B cell (primary cell): Measurements from ENCODE around the gene TESMIN. TPM values are rescaled to one million over a fixed set of nuclear protein-coding genes. Genes with fewer than 3 reads are reported as not detected.

ENCODE experiments used
- ATAC-seq: fragments of 200-7000 bp; cut with Tn5 transposase; one replicate; pipeline ENCODE4 v1.10.0; 2021; ENCODE audit warnings: low read depth, mild to moderate bottlenecking, moderate number of reproducible peaks, moderate library complexity
- CTCF ChIA-PET: fragments of 350-600 bp; sonication (Branson Sonifier 250); formaldehyde crosslinking; loops from one replicate; lab custom pipeline; 2021; ENCODE audit warnings: antibody characterized with exemption, inconsistent platforms; lab: Charles Lee
- POLR2A ChIA-PET: fragments of 350-600 bp; sonication (Branson Sonifier 250); formaldehyde crosslinking; loops from one replicate; lab custom pipeline; 2021; ENCODE audit warnings: antibody characterized with exemption; lab: Charles Lee
- DNase-seq: peaks from one replicate; pipeline ENCODE4 v3.0.0; 2013
- H2AFZ ChIP-seq: 2 replicates; pipeline ENCODE4 v1.6.1; 2012; ENCODE audit warnings: mild to moderate bottlenecking, low read depth, low read length; ENCODE audit not compliant: insufficient read depth, poor library complexity, severe bottlenecking
- H3K27ac ChIP-seq, 2 donors: 1 replicate in 1 of 2; 2 replicates in 1 of 2; pipeline ENCODE4 v1.5.1; 2012 to 2013; ENCODE audit warnings: low read length in 2 of 2, mild to moderate bottlenecking in 2 of 2, moderate library complexity in 1 of 2
- H3K27me3 ChIP-seq, 4 experiments: fragments of 200-600 bp in 1 of 4; sonication (generic) in 1 of 4; replicated peaks in 1 of 4; 1 replicate in 2 of 4; 2 replicates in 2 of 4; pipeline versions ENCODE4 v1.6.1 to v1.7.0; 2013 to 2016; ENCODE audit warnings: low read length in 3 of 4, mild to moderate bottlenecking in 2 of 4, mixed read lengths in 1 of 4, moderate library complexity in 1 of 4; ENCODE audit not compliant: insufficient read depth in 4 of 4, control insufficient read depth in 3 of 4; ENCODE audit errors: control extremely low read depth in 1 of 4
- H3K36me3 ChIP-seq, 2 experiments: replicated peaks in 1 of 2; 1 replicate in 1 of 2; 2 replicates in 1 of 2; pipeline versions ENCODE4 v1.6.1 to v1.7.1; 2013; ENCODE audit warnings: low read length in 1 of 2; ENCODE audit not compliant: insufficient read depth in 2 of 2, control insufficient read depth in 1 of 2; ENCODE audit errors: control extremely low read depth in 1 of 2, extremely low read depth in 1 of 2
- H3K4me1 ChIP-seq, 2 donors: fragments of 200-600 bp in 1 of 2; sonication (generic) in 1 of 2; 1 replicate in 1 of 2; 2 replicates in 1 of 2; pipeline versions ENCODE4 v1.5.1 to v1.6.1; 2013 to 2017; ENCODE audit warnings: low read length in 2 of 2; ENCODE audit not compliant: control insufficient read depth in 2 of 2, insufficient read depth in 2 of 2
- H3K4me2 ChIP-seq: replicated peaks from 2 replicates; pipeline ENCODE3; 2012; ENCODE audit warnings: mild to moderate bottlenecking, low read depth, low read length; ENCODE audit not compliant: poor library complexity, severe bottlenecking
- H3K4me3 ChIP-seq, 5 experiments: fragments of 200-600 bp in 1 of 5; sonication (generic) in 1 of 5; 1 replicate in 3 of 5; 2 replicates in 2 of 5; pipeline versions ENCODE4 v1.5.1 to v1.7.0; 2011 to 2016; ENCODE audit warnings: low read length in 4 of 5, mild to moderate bottlenecking in 4 of 5, low read depth in 2 of 5, control low read depth in 1 of 5, moderate library complexity in 1 of 5; ENCODE audit not compliant: insufficient read depth in 1 of 5; ENCODE audit errors: control extremely low read depth in 1 of 5, extremely low read depth in 1 of 5
- H3K79me2 ChIP-seq: fragments of 200-600 bp; sonication (generic); one replicate; pipeline ENCODE4 v1.6.0; 2016; ENCODE audit warnings: low read length; ENCODE audit not compliant: control insufficient read depth, insufficient read depth
- H3K9ac ChIP-seq: fragments of 200-600 bp; sonication (generic); 2 replicates; pipeline ENCODE4 v1.6.1; 2017; ENCODE audit warnings: mild to moderate bottlenecking, low read length, moderate library complexity
- H3K9me3 ChIP-seq, 3 donors: one replicate each; pipeline versions ENCODE4 v1.6.1 to v1.7.1; 2013; ENCODE audit warnings: low read length in 2 of 3; ENCODE audit not compliant: control insufficient read depth in 2 of 3, insufficient read depth in 1 of 3; ENCODE audit errors: control extremely low read depth in 1 of 3
- H4K20me1 ChIP-seq: 2 replicates; pipeline ENCODE4 v1.6.0; 2012; ENCODE audit warnings: mild to moderate bottlenecking, low read length; ENCODE audit not compliant: insufficient read depth, control insufficient read depth, poor library complexity, severe bottlenecking
- H3K27ac Mint-ChIP-seq: one replicate; pipeline ENCODE4 v1.8.0; 2021; ENCODE audit warnings: mixed read lengths
- H3K27me3 Mint-ChIP-seq: one replicate; pipeline ENCODE4 v1.8.0; 2021; ENCODE audit warnings: mixed read lengths
- H3K4me1 Mint-ChIP-seq: one replicate; pipeline ENCODE4 v1.8.0; 2021; ENCODE audit warnings: mixed read lengths
- H3K4me3 Mint-ChIP-seq: one replicate; pipeline ENCODE4 v1.8.0; 2021; ENCODE audit warnings: mixed read lengths
- H3K9me3 Mint-ChIP-seq: one replicate; pipeline ENCODE4 v1.8.0; 2022; ENCODE audit warnings: mixed read lengths; ENCODE audit not compliant: insufficient read depth
- CTCF ChIP-seq: fragments of 200-600 bp; IDR thresholded peaks from one replicate; pipeline ENCODE4 v1.8.0; 2022; ENCODE audit warnings: antibody characterized with exemption, mild to moderate bottlenecking
- EZH2 ChIP-seq: IDR thresholded peaks from 2 replicates; pipeline ENCODE4 v1.6.1; 2012; ENCODE audit warnings: borderline replicate concordance, low read depth, mild to moderate bottlenecking, moderate library complexity, low read length; ENCODE audit not compliant: insufficient read depth, poor library complexity, severe bottlenecking
- WGBS: methylation state at CpG from one replicate; pipeline ENCODE4 v1.1.5; 2013; ENCODE audit warnings: missing lambda C conversion rate; ENCODE audit not compliant: insufficient coverage; 5-methylcytosine and 5-hydroxymethylcytosine counted together
- intact Hi-C: fragments of 100-400 bp; cut with micrococcal nuclease; formaldehyde crosslinking; loops from one replicate; pipeline ENCODE4 v1.10.0; 2022
- polyA plus RNA-seq: library from polyadenylated mRNA; depleted of rRNA; stranded (reverse); fragments of >200 nt; gene quantifications from 2 replicates; pipeline ENCODE4 v1.2.3, GENCODE V29; 2012
- total RNA-seq, 2 donors: library from RNA; stranded (reverse); fragments of 120-200 nt in 1 of 2; gene quantifications; 1 replicate in 1 of 2; 2 replicates in 1 of 2; pipeline versions ENCODE4 v1.2.3 to v1.2.4, GENCODE V29; 2013 to 2022

TESMIN gene
- total and polyA plus RNA-seq, 2 donors (not counting 1 experiment from before 2014, with no cell fraction given), result 3.2 to 4.3 TPM

- Histone ChIP-seq H3K4me1 (no peaks in the 10 kb centered on the region), H3K79me2 (no peaks in the 10 kb centered on the region), H2AFZ (no peak overlapping the region), H3K4me2 (no peak overlapping the region), H3K36me3 (no peaks in the 10 kb centered on the region), H3K9me3 (peaks cover 0 to 10% (median 0%) of the 10 kb centered on the region in 3 donors), H3K27ac (no peak overlapping the region), H3K9ac (no peak overlapping the region), H3K27me3 (peaks cover 0 to 9% (median 0%) of the 10 kb centered on the region in 4 experiments), H4K20me1 (no peaks in the 10 kb centered on the region), H3K4me3 (no peak overlapping the region)
- TF ChIP-seq EZH2 (no peak), CTCF (no peak)
- H3K4me1 Mint-ChIP-seq, result no peaks in the 10 kb centered on the region
- ATAC-seq, result no peak
- no peak for DNase-seq
- ChIA-PET CTCF (no interaction called here), POLR2A (no interaction called here)
- no peak overlapping the region for H3K4me3 Mint-ChIP-seq
- intact Hi-C loops, result no loop called here
- H3K9me3 Mint-ChIP-seq, result no peaks in the 10 kb centered on the region
- no peak overlapping the region for H3K27ac Mint-ChIP-seq
- WGBS, result 96% methylated on average over 13 of the region's 18 CpGs
- peaks cover 39% of the 10 kb centered on the region for H3K27me3 Mint-ChIP-seq
These were observed 91.1 kb downstream of the TESMIN start for GRCh38 chr11:68660066-68660810.

GRCh38 chr11:68659158-68659921 lies 92.0 kb downstream of the TESMIN start:
- Histone ChIP-seq H3K4me2 (no peak overlapping the region), H4K20me1 (no peaks in the 10 kb centered on the region), H3K79me2 (no peaks in the 10 kb centered on the region), H3K4me1 (no peaks in the 10 kb centered on the region), H3K27me3 (peaks cover 0 to 3% (median 0%) of the 10 kb centered on the region in 4 experiments), H3K9ac (no peak overlapping the region), H3K9me3 (peaks cover 0 to 15% (median 0%) of the 10 kb centered on the region in 3 donors), H3K4me3 (no peak overlapping the region), H3K36me3 (no peaks in the 10 kb centered on the region), H2AFZ (no peak overlapping the region), H3K27ac (no peak overlapping the region)
- TF ChIP-seq CTCF (no peak), EZH2 (no peak)
- Mint-ChIP-seq H3K4me3 (no peak overlapping the region), H3K27ac (no peak overlapping the region), H3K4me1 (no peaks in the 10 kb centered on the region), H3K27me3 (peaks cover 35% of the 10 kb centered on the region), H3K9me3 (no peaks in the 10 kb centered on the region)
- DNase-seq, result no peak
- ChIA-PET POLR2A (no interaction called here), CTCF (no interaction called here)
- intact Hi-C loops, result no loop called here
- 85% methylated on average over 22 of the region's 22 CpGs for WGBS
- ATAC-seq, result no peak
